ENCODE results near the gene ARL5A. TPM values are rescaled to one million over a fixed set of nuclear protein-coding genes. Genes with fewer than 3 reads are reported as not detected.

Gene ARL5A
- total and polyA plus RNA-seq, 9 of the 15 experiments (the other 6 are each of a cell fraction or from before 2014, with no cell fraction given): 16.3 to 117 (median 88.4) TPM

- Histone ChIP-seq H4K20me1 (replicated peaks; ENCODE audit: control insufficient read depth, insufficient read depth, low read length) (no peaks in the 10 kb centered on the region), H3K9me3 (replicated peaks; ENCODE audit: control insufficient read depth, insufficient read depth, low read depth, low read length) (no peaks in the 10 kb centered on the region), H3K9me1 (ENCODE audit: control insufficient read depth, insufficient read depth, low read length) (no peaks in the 10 kb centered on the region), H3K27me3 (ENCODE audit: control insufficient read depth in 2 of 2, insufficient read depth in 2 of 2, low read length in 2 of 2) (no peaks in the 10 kb centered on the region), H3K36me3 (ENCODE audit: control insufficient read depth, insufficient read depth, low read length) (no peaks in the 10 kb centered on the region), H2AFZ (ENCODE audit: low read depth, low read length) (no peak overlapping the region), H3K79me2 (ENCODE audit: control insufficient read depth, insufficient read depth, low read length) (no peaks in the 10 kb centered on the region), H3K4me2 (ENCODE audit: insufficient read depth, low read length) (no peak overlapping the region), H3K4me1 (replicated peaks in 1 of 2; ENCODE audit: control insufficient read depth in 2 of 2, insufficient read depth in 2 of 2, low read length in 2 of 2) (peaks cover 7 to 28% of the 10 kb centered on the region in 2 experiments; a peak in 4 of 5 replicates), H3K4me3 (no peak overlapping the region), H3K27ac (ENCODE audit: extremely low read depth, low read depth, low read length) (no peak overlapping the region), H3K9ac (ENCODE audit: insufficient read depth in 1 of 2, low read depth in 2 of 2, low read length in 2 of 2) (no peak overlapping the region)
- no peak for ATAC-seq
- DNase-seq (ENCODE audit: extremely low read depth in 1 of 4, low spot score in 3 of 4): no peak
- in situ Hi-C loops (cut with MboI) (no loop called here), intact Hi-C loops (cut with micrococcal nuclease) (no loop called here)
- no peak for FAIRE-seq
- CTCF ChIA-PET (ENCODE audit: low intra/inter-chr PET ratio): no interaction called here
- no TSS peak for BruUV-seq (replicated peaks)
- TF ChIP-seq PKNOX1 (IDR thresholded peaks at IDR 0.05) (peak; percentile 34; the same call in 1 of the 2 replicates), MAFG (tag; conservative IDR thresholded peaks at IDR 0.05) (no peak)
- POLR2A ChIA-PET: interaction anchor here (0.6 kb wide), 1 partner anchor 128 kb away, joined by 3 read pairs; no protein-coding TSS in a partner anchor
- WGBS (ENCODE audit: insufficient coverage, low coverage, missing lambda C conversion rate): 63% methylated on average over 1 of the region's 1 CpG
These were observed 73.8 kb downstream of the ARL5A start for GRCh38 chr2:151754253-151754897.

GRCh38 chr2:151753540-151753939 is 74.7 kb downstream of the ARL5A start:
- Histone ChIP-seq H3K36me3 (ENCODE audit: control insufficient read depth, insufficient read depth, low read length) (no peaks in the 10 kb centered on the region), H3K9me3 (replicated peaks; ENCODE audit: control insufficient read depth, insufficient read depth, low read depth, low read length) (no peaks in the 10 kb centered on the region), H3K9ac (ENCODE audit: insufficient read depth in 1 of 2, low read depth in 2 of 2, low read length in 2 of 2) (no peak overlapping the region), H3K4me2 (ENCODE audit: insufficient read depth, low read length) (no peak overlapping the region), H3K4me1 (replicated peaks in 1 of 2; ENCODE audit: control insufficient read depth in 2 of 2, insufficient read depth in 2 of 2, low read length in 2 of 2) (peaks cover 0 to 28% of the 10 kb centered on the region in 2 experiments; a peak in 4 of 5 replicates), H4K20me1 (replicated peaks; ENCODE audit: control insufficient read depth, insufficient read depth, low read length) (no peaks in the 10 kb centered on the region), H3K9me1 (ENCODE audit: control insufficient read depth, insufficient read depth, low read length) (no peaks in the 10 kb centered on the region), H3K4me3 (no peak overlapping the region), H3K27ac (ENCODE audit: extremely low read depth, low read depth, low read length) (no peak overlapping the region), H3K27me3 (ENCODE audit: control insufficient read depth in 2 of 2, insufficient read depth in 2 of 2, low read length in 2 of 2) (no peaks in the 10 kb centered on the region), H3K79me2 (ENCODE audit: control insufficient read depth, insufficient read depth, low read length) (no peaks in the 10 kb centered on the region), H2AFZ (ENCODE audit: low read depth, low read length) (no peak overlapping the region)
- DNase-seq (ENCODE audit: extremely low read depth in 1 of 4, low spot score in 3 of 4) (no peak), FAIRE-seq (no peak), ATAC-seq (no peak)
- ChIA-PET CTCF (ENCODE audit: low intra/inter-chr PET ratio) (no interaction called here), POLR2A (no interaction called here)
- in situ Hi-C loops (cut with MboI): no loop called here
- no peak for TF ChIP-seq ZBTB5 (IDR thresholded peaks at IDR 0.05)
- TF ChIP-seq ZNF146 (CRISPR knock-in tag; IDR thresholded peaks at IDR 0.05; ENCODE audit: unreplicated experiment): no peak
- TF ChIP-seq IFI16 (CRISPR knock-in tag; IDR thresholded peaks at IDR 0.05): no peak
- no TSS peak for BruUV-seq (replicated peaks)
- intact Hi-C loops (cut with micrococcal nuclease): no loop called here

All from K562 (cell line).